Measurements from ENCODE around the gene MBD2.

Gene MBD2

DNA sequence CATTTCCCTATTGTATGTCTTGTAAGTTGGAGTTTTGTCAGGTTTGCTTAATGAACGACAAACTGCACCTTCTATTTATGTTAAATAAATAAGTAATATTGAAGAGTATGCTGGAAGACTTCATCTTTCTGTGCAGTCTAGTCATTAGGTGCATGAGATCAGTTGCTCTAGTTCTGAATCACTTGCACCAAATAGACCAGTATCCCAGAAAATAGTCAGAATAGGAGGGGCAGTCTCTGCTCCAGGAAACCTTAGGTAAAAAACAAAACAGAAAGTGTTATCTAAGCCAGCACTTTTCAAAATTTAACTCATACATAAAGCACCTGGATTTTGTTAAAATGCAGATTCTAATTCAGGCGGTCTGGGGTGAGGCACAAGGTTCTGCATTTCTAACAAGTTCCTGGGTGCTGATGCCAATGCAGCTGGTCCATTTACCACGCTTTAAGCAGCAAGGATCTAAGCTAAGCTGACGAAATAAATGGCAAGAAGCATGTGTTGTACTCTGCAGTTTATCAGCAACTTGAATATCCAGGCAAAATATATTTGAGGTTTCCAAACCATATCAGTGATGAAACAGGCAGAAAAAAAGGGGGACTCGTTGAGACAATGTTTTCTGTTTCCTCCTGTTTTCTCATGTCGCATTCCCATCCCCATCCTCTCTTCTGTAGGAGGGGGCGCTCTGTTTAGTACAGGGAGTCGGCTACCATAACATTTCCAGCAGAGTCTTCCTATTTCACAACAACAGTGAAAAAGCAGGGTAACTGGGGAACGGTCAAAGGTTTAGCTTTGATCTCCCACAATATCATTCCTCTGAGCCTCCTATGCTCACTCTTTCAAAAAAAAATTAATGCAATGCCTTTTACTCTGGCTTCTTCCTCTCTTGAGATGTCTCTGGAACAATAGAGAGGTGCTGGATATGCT, 106.4 kb downstream of the MBD2 start:
- Histone ChIP-seq H3K4me2 (ENCODE audit: low read length) (no peak overlapping the region), H3K4me3 (ENCODE audit: low read length) (no peak overlapping the region), H3K9ac (ENCODE audit: low read depth, low read length) (no peak overlapping the region), H3K27me3 (ENCODE audit: control insufficient read depth, insufficient read depth, low read length) (no peaks in the 10 kb centered on the region), H3K4me1 (ENCODE audit: control insufficient read depth, insufficient read depth, low read length) (peaks cover 4% of the 10 kb centered on the region), H3K36me3 (ENCODE audit: insufficient read depth, low read length) (no peaks in the 10 kb centered on the region), H3K9me3 (replicated peaks; ENCODE audit: low read length) (no peaks in the 10 kb centered on the region)

DNA sequence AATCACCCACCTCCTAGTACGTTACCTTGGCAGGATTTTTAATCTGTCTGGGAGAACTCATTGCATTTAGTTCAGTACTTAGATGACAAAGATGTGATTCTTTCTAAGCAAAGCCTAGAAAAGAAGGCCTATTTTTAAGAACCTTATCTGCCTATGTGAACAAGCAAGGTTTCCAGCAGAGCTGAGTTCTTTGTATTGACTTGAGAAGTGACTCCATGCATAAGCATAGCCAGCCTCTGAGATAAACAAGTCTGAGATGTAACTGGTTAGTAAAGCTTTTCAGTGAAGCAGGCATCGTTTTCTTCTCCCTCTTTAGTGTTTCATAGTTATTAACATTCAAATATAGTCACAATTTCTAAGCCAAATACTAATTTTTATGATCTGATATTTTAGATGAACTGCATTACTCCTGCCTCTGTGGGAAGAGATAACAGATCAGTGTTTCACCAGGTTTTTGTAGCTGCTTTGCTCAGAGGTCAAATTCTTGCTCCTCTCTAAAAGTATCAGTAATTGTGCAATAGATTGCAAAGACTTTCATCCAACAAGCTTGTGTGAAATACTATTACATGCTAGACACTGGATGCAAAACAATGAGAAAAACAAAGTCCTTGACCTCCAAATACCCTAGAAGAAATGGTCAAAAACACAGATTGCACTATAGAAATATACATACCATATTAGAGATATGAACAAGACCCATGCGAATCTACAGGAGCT, 107.8 kb downstream of the MBD2 start:
- Histone ChIP-seq H3K4me3 (ENCODE audit: low read length) (no peak overlapping the region), H3K9ac (ENCODE audit: low read depth, low read length) (no peak overlapping the region), H3K36me3 (ENCODE audit: insufficient read depth, low read length) (no peaks in the 10 kb centered on the region), H3K27me3 (ENCODE audit: control insufficient read depth, insufficient read depth, low read length) (no peaks in the 10 kb centered on the region), H3K4me2 (ENCODE audit: low read length) (no peak overlapping the region), H3K4me1 (ENCODE audit: control insufficient read depth, insufficient read depth, low read length) (peaks cover 11% of the 10 kb centered on the region), H3K9me3 (replicated peaks; ENCODE audit: low read length) (no peaks in the 10 kb centered on the region)

DNA sequence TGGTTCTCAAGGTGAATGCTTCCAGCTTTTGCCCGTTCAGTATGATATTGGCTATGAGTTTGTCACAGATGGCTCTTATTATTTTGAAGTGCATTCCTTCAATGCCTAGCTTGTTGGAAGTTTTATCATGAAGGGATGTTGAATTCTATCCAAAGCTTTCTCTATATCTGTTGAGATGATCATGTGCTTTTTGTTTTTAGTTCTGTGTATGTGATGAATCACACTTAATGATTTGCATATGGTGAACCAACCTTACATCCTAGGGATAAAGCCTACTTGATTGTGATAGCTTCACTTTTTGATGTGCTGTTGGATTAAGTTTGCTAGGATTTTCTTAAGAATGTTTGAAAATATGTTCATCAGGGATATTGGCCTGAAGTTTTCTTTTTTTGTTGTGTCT, 112.1 kb downstream of the MBD2 start:
- Histone ChIP-seq H3K27me3 (ENCODE audit: control insufficient read depth, insufficient read depth, low read length) (no peaks in the 10 kb centered on the region), H3K4me1 (ENCODE audit: control insufficient read depth, insufficient read depth, low read length) (peaks cover 14% of the 10 kb centered on the region), H3K4me3 (ENCODE audit: low read length) (no peak overlapping the region), H3K9ac (ENCODE audit: low read depth, low read length) (no peak overlapping the region), H3K9me3 (replicated peaks; ENCODE audit: low read length) (no peaks in the 10 kb centered on the region), H3K36me3 (ENCODE audit: insufficient read depth, low read length) (no peaks in the 10 kb centered on the region), H3K4me2 (ENCODE audit: low read length) (no peak overlapping the region)

DNA sequence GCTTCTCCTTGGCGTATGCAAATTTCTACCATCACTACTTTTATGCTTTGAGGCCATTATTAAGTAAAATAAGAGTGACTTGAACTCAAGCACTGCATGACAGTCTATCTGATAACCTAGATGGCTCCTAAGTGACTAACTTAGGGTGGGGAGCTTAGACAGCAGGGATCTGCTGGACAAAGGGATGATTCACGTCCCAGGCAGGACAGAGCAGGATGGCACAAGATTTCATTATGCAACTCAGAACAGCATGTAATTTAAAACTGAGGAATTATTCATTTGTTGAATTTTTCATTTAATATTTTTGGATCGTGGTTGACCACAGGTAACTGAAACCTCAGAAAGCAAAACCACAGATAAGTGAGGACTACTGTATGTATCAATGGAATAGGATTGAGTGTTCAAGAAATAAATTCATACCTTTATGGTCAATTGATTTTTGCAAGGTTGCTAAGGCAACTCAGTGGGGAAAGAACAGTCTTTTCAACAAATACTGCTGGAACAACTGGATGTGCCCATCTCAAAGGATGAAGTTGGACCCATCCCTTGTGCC, 115.3 kb downstream of the MBD2 start:
- H3K4me3 ChIP-seq (ENCODE audit: low read length), result no peak overlapping the region
- H3K4me2 ChIP-seq (ENCODE audit: low read length), result no peak overlapping the region
- H3K36me3 ChIP-seq (ENCODE audit: insufficient read depth, low read length), result no peaks in the 10 kb centered on the region
- H3K9ac ChIP-seq (ENCODE audit: low read depth, low read length), result no peak overlapping the region
- H3K4me1 ChIP-seq (ENCODE audit: control insufficient read depth, insufficient read depth, low read length), result peaks cover 14% of the 10 kb centered on the region
- H3K27me3 ChIP-seq (ENCODE audit: control insufficient read depth, insufficient read depth, low read length), result no peaks in the 10 kb centered on the region
- H3K9me3 ChIP-seq (replicated peaks; ENCODE audit: low read length), result no peaks in the 10 kb centered on the region

DNA sequence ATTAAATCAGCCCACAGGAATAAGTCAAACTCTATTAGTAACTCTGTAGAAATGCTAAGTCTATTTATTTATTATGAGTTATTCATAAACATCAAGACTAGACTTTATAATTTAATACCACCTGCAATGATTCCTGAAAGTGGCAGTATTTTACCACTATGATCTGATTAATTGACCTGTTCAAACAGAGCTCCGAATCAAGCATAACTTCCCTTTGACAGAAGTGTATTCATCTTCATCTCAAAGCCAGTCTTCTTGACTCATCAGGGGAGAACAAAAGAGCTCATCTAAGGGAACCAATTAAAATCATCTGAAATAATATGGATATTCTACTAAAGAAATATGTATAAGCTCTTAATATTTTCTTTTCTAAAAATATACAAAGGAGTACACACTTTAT, 122.3 kb downstream of the MBD2 start:
- H3K9ac ChIP-seq (ENCODE audit: low read depth, low read length), result no peak overlapping the region
- H3K36me3 ChIP-seq (ENCODE audit: insufficient read depth, low read length), result no peaks in the 10 kb centered on the region
- H3K4me1 ChIP-seq (ENCODE audit: control insufficient read depth, insufficient read depth, low read length), result no peaks in the 10 kb centered on the region
- no peaks in the 10 kb centered on the region for H3K9me3 ChIP-seq (replicated peaks; ENCODE audit: low read length)
- no peaks in the 10 kb centered on the region for H3K27me3 ChIP-seq (ENCODE audit: control insufficient read depth, insufficient read depth, low read length)
- H3K4me2 ChIP-seq (ENCODE audit: low read length), result no peak overlapping the region
- H3K4me3 ChIP-seq (ENCODE audit: low read length), result no peak overlapping the region

Small RNA genes within 50 kb of the gene (small RNA-seq; reads per million reads assigned to genes)
- gene SNORA37, result 240 reads per million, percentile 98 among the genes with 10 or more reads in this experiment

All from skeletal muscle satellite cell (primary cell).